HepG2 (cell line): ENCODE data around the gene PRKN. TPM values are rescaled to one million over a fixed set of nuclear protein-coding genes. Genes with fewer than 3 reads are reported as not detected.

Experiments
- ATAC-seq: fragments of 200-7000 bp; cut with Tn5 transposase; 3 replicates; pipeline ENCODE4 v1.9.1; 2020; ENCODE audit warnings: mild to moderate bottlenecking, moderate library complexity
- BruUV-seq: library from RNA; stranded (reverse); fragments of 400-500 nt; replicated peaks from 2 replicates; lab custom pipeline; 2021; lab: Mats Ljungman, UMichigan
- CTCF ChIA-PET: fragments of 300-600 bp; formaldehyde crosslinking; extraction: SDS; loops from one replicate; lab custom pipeline; 2021; ENCODE audit warnings: low total read pairs, inconsistent platforms, low intra/inter-chr PET ratio; lab: Yijun Ruan, JAX
- POLR2A ChIA-PET: fragments of 350-600 bp; sonication (Branson Sonifier 250); formaldehyde crosslinking; loops from one replicate; lab custom pipeline; 2020; ENCODE audit warnings: antibody characterized with exemption, inconsistent platforms; lab: Yijun Ruan, JAX
- DNase-seq: peaks from one replicate; pipeline ENCODE4 v3.0.0-alpha.2; 2015; ENCODE audit warnings: low spot score
- FAIRE-seq: peaks from 3 replicates; lab custom pipeline; 2011; peaks lifted over from hg19 to GRCh38; lab: Jason Lieb, UNC
- H2AFZ ChIP-seq: one replicate; pipeline ENCODE4 v1.6.1; 2011; ENCODE audit warnings: low read length, inconsistent platforms
- H3K27ac ChIP-seq: fragments of 300-600 bp; 3 replicates; pipeline ENCODE4 v1.8.0; 2011; ENCODE audit warnings: mixed run types, mild to moderate bottlenecking, mixed read lengths, low read length, inconsistent platforms; ENCODE audit not compliant: insufficient read depth; ENCODE audit errors: extremely low read length
- H3K27me3 ChIP-seq, 2 experiments: fragments of 200-600 bp in 1 of 2; 2 replicates in 1 of 2; 3 replicates in 1 of 2; pipeline versions ENCODE4 v1.6.0 to v1.8.0; 2011; ENCODE audit warnings: low read length in 2 of 2, mild to moderate bottlenecking in 2 of 2, moderate library complexity in 2 of 2, inconsistent platforms in 1 of 2; ENCODE audit not compliant: insufficient read depth in 2 of 2, control insufficient read depth in 1 of 2
- H3K36me3 ChIP-seq, 2 experiments: fragments of 200-600 bp in 1 of 2; replicated peaks in 1 of 2; 2 replicates in 1 of 2; 3 replicates in 1 of 2; pipeline versions ENCODE4 v1.5.1 to v1.8.0; 2011; ENCODE audit warnings: low read length in 2 of 2, inconsistent platforms in 1 of 2; ENCODE audit not compliant: insufficient read depth in 2 of 2, control insufficient read depth in 1 of 2
- H3K4me1 ChIP-seq: 2 replicates; pipeline ENCODE4 v1.5.1; 2012; ENCODE audit warnings: low read length, inconsistent platforms; ENCODE audit not compliant: insufficient read depth
- H3K4me2 ChIP-seq: 2 replicates; pipeline ENCODE4 v1.6.0; 2011; ENCODE audit warnings: low read depth, low read length, inconsistent platforms
- H3K4me3 ChIP-seq, 3 experiments: fragments of 200-600 bp in 1 of 3; sonication (generic), shearing (Covaris generic) in 1 of 3; replicated peaks in 1 of 3; 2 replicates each; pipeline ENCODE4 v1.5.1; 2011 to 2016; ENCODE audit warnings: low read length in 3 of 3, inconsistent platforms in 2 of 3, low read depth in 2 of 3, mild to moderate bottlenecking in 2 of 3, control low read depth in 1 of 3, mixed read lengths in 1 of 3; ENCODE audit not compliant: insufficient read depth in 1 of 3
- H3K79me2 ChIP-seq: one replicate; pipeline ENCODE4 v1.6.1; 2011; ENCODE audit warnings: low read length, inconsistent platforms; ENCODE audit not compliant: insufficient read depth
- H3K9ac ChIP-seq: 2 replicates; pipeline ENCODE4 v1.6.0; 2011; ENCODE audit warnings: mild to moderate bottlenecking, low read depth, low read length, inconsistent platforms; ENCODE audit not compliant: insufficient read depth
- H3K9me3 ChIP-seq: 2 replicates; pipeline ENCODE4 v1.5.1; 2012; ENCODE audit warnings: mild to moderate bottlenecking, low read length
- H4K20me1 ChIP-seq: 2 replicates; pipeline ENCODE4 v1.6.0; 2011; ENCODE audit warnings: inconsistent platforms, mild to moderate bottlenecking, low read length, moderate library complexity; ENCODE audit not compliant: insufficient read depth
- FUBP1 ChIP-seq: sonication (generic); formaldehyde crosslinking; IDR thresholded peaks from 2 replicates; pipeline ENCODE4 v1.5.1; 2020; ENCODE audit warnings: missing genetic modification reagents, mild to moderate bottlenecking, borderline replicate concordance
- GTF2F1 ChIP-seq: fragments of 150-350 bp; IDR thresholded peaks from 2 replicates; pipeline ENCODE4 v1.6.1; 2014; ENCODE audit warnings: low read length
- KDM2A ChIP-seq: sonication (generic); formaldehyde crosslinking; IDR thresholded peaks from 2 replicates; pipeline ENCODE4 v1.4.0; 2020; ENCODE audit warnings: low read depth, missing genetic modification reagents, borderline replicate concordance
- WGBS: methylation state at CpG from one replicate; pipeline ENCODE4 v1.1.6; 2017; ENCODE audit warnings: low lambda C conversion rate; 5-methylcytosine and 5-hydroxymethylcytosine counted together
- in situ Hi-C: cut with HindIII; loops from 2 replicates; pipeline ENCODE4 v1.10.0; 2017; ENCODE audit warnings: low pct_unique_long_range_greater_than_20kb; ENCODE audit not compliant: extremely low pct_ligation_motif_present
- intact Hi-C: fragments of 100-400 bp; cut with micrococcal nuclease; formaldehyde crosslinking; loops from one replicate; pipeline ENCODE4 v1.10.0; 2022; ENCODE audit not compliant: unreplicated experiment
- polyA plus RNA-seq, 8 experiments: library from polyadenylated mRNA; depleted of rRNA in 3 of 8; stranded (reverse) in 7 of 8; unstranded in 1 of 8; fragments of >200 nt; fragmentation: Illumina TruSeq in 4 of 8; extraction: Trizol in 4 of 8; gene quantifications; 2 replicates each; pipeline versions ENCODE4 v1.2.1 to v1.2.3, GENCODE V29; 2011 to 2016; ENCODE audit warnings: low read depth in 4 of 8, missing spikeins in 1 of 8, mixed read lengths in 1 of 8; ENCODE audit not compliant: insufficient read depth in 1 of 8
- total RNA-seq, 5 experiments: library from RNA; depleted of rRNA; stranded (reverse); fragments of >200 nt; fragmentation: Illumina TruSeq; extraction: Trizol; gene quantifications; 2 replicates each; pipeline ENCODE4 v1.2.3, GENCODE V29; 2016; ENCODE audit warnings: low read depth in 1 of 5

The PRKN gene
- total and polyA plus RNA-seq, 2 of the 13 experiments (the other 11 are each of a cell fraction or from before 2014, with no cell fraction given) = 0.31 to 0.44 TPM

DNA sequence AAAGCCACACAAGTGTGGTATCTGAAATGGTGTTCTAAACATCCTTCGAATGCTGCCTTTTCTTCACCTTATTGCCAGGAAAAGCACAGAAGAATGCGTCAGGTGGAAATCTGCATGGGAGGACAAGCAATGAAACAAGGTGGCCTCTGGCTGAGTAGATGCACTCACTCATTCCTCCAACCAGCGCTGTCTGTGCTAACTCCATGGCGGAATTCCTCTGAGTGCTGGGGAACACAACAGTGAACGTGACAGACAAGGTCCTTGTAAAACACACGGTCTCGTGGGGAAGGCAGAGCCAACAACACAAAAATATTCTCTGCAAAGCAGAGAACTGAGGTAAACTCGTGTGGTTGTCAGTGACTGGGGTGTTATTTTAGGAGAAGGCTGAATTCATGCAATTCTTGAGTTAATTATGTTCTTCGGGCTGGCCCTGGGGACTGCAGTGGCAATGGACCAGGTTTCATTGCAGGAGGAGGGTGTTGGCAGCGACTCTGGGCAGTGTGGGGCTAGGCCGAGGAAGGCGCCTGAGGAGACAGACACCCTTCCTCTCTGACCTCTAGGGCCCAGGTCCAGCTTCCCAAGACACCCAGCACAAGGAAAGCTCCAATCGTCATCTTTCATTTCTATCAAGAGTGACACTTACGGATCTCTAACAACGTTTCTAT lies 339.7 kb downstream of the PRKN start:
- no peaks in the 10 kb centered on the region for H4K20me1 ChIP-seq
- 60% methylated on average over 15 of the region's 15 CpGs for WGBS
- TF ChIP-seq KDM2A (CRISPR knock-in tag) = no peak
- no peak for TF ChIP-seq FUBP1 (CRISPR knock-in tag)
- no peak for DNase-seq
- no peak overlapping the region for H3K4me2 ChIP-seq
- no peaks in the 10 kb centered on the region for H3K4me1 ChIP-seq
- no peak overlapping the region for H3K27ac ChIP-seq
- ChIA-PET POLR2A (no interaction called here), CTCF (no interaction called here)
- no peak overlapping the region for H3K9ac ChIP-seq
- BruUV-seq = no TSS peak
- no peak overlapping the region for H2AFZ ChIP-seq
- no peaks in the 10 kb centered on the region for H3K36me3 ChIP-seq
- intact Hi-C loops = no loop called here
- ATAC-seq = no peak
- FAIRE-seq = no peak
- peaks cover 11% of the 10 kb centered on the region for H3K9me3 ChIP-seq
- no peaks in the 10 kb centered on the region for H3K79me2 ChIP-seq
- in situ Hi-C loops = no loop called here
- H3K27me3 ChIP-seq = no peaks in the 10 kb centered on the region
- no peak overlapping the region for H3K4me3 ChIP-seq

GRCh38 chr6:162385980-162386379 lies 341.6 kb downstream of the PRKN start:
- BruUV-seq = no TSS peak
- POLR2A ChIA-PET = no interaction called here
- in situ Hi-C loops (no loop called here), intact Hi-C loops (no loop called here)
- TF ChIP-seq GTF2F1 = no peak
- Histone ChIP-seq H3K4me1 (no peaks in the 10 kb centered on the region), H3K27me3 (no peaks in the 10 kb centered on the region), H3K27ac (no peak overlapping the region), H3K9me3 (peaks cover 11% of the 10 kb centered on the region), H2AFZ (no peak overlapping the region), H3K4me3 (no peak overlapping the region), H3K79me2 (no peaks in the 10 kb centered on the region), H3K9ac (no peak overlapping the region), H4K20me1 (no peaks in the 10 kb centered on the region), H3K4me2 (no peak overlapping the region), H3K36me3 (no peaks in the 10 kb centered on the region)
- CTCF ChIA-PET = no interaction called here
- 29% methylated on average over 4 of the region's 4 CpGs for WGBS
- FAIRE-seq (no peak), ATAC-seq (no peak), DNase-seq (no peak)
